ENCODE measurements around the gene KRT24. TPM values are rescaled to one million over a fixed set of nuclear protein-coding genes. Genes with fewer than 3 reads are reported as not detected.
"Not testable (repeated sequence)": the region's sequence is repeated elsewhere in the genome, so short reads cannot be mapped to it uniquely, and the experiment has no call there.

The KRT24 gene
- polyA plus RNA-seq, 1 donor from 2014 or later: 0.83 TPM

DNA sequence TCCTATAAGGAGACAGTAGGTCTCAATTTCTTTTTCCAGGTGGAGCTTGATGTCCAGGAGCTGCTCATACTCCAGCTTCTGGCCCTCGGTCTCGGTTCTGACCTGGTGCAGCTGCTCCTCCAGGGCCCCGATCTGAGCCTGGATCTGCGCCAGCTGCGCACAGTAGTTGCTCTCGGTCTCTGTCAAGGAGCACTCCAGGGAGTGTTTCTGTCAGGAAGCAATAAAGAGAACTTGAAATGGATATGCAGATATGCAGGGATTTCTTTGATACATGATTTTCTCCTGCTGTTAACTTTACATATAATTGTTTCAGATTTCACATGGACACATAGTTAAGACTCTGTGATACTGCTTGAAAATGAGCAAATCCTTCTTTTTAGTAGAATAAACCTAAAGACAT, 46.8 kb upstream of the KRT24 start:
- H3K4me3 ChIP-seq (ENCODE audit: low read length): no peak overlapping the region
- no peaks in the 10 kb centered on the region for H4K20me1 ChIP-seq (ENCODE audit: insufficient read depth)
- no peaks in the 10 kb centered on the region for H3K36me3 ChIP-seq (ENCODE audit: insufficient read depth, low read length)
- H3K27me3 ChIP-seq (ENCODE audit: insufficient read depth, low read depth, low read length): no peaks in the 10 kb centered on the region
- no peak overlapping the region for H2AFZ ChIP-seq (ENCODE audit: low read depth, low read length)
- no peak overlapping the region for H3K27ac ChIP-seq (ENCODE audit: low read length)
- TF ChIP-seq TAF1 (IDR thresholded peaks at IDR 0.05; ENCODE audit: low read depth): no peak
- TF ChIP-seq SMC3 (conservative IDR thresholded peaks at IDR 0.05; ENCODE audit: poor library complexity): no peak
- no peak for TF ChIP-seq EZH2 (IDR thresholded peaks at IDR 0.05; ENCODE audit: borderline replicate concordance, insufficient read depth, low read length, poor library complexity, severe bottlenecking)
- TF ChIP-seq EP300 (conservative IDR thresholded peaks at IDR 0.05; ENCODE audit: poor library complexity, severe bottlenecking): no peak
- TF ChIP-seq MXI1 (conservative IDR thresholded peaks at IDR 0.05; ENCODE audit: poor library complexity, severe bottlenecking): no peak
- TF ChIP-seq RAD21 (conservative IDR thresholded peaks at IDR 0.05): no peak
- TF ChIP-seq, protein P1, sequence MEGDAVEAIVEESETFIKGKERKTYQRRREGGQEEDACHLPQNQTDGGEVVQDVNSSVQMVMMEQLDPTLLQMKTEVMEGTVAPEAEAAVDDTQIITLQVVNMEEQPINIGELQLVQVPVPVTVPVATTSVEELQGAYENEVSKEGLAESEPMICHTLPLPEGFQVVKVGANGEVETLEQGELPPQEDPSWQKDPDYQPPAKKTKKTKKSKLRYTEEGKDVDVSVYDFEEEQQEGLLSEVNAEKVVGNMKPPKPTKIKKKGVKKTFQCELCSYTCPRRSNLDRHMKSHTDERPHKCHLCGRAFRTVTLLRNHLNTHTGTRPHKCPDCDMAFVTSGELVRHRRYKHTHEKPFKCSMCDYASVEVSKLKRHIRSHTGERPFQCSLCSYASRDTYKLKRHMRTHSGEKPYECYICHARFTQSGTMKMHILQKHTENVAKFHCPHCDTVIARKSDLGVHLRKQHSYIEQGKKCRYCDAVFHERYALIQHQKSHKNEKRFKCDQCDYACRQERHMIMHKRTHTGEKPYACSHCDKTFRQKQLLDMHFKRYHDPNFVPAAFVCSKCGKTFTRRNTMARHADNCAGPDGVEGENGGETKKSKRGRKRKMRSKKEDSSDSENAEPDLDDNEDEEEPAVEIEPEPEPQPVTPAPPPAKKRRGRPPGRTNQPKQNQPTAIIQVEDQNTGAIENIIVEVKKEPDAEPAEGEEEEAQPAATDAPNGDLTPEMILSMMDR (IDR thresholded peaks at IDR 0.05; ENCODE audit: poor library complexity, severe bottlenecking): no peak
- TF ChIP-seq, protein P2, sequence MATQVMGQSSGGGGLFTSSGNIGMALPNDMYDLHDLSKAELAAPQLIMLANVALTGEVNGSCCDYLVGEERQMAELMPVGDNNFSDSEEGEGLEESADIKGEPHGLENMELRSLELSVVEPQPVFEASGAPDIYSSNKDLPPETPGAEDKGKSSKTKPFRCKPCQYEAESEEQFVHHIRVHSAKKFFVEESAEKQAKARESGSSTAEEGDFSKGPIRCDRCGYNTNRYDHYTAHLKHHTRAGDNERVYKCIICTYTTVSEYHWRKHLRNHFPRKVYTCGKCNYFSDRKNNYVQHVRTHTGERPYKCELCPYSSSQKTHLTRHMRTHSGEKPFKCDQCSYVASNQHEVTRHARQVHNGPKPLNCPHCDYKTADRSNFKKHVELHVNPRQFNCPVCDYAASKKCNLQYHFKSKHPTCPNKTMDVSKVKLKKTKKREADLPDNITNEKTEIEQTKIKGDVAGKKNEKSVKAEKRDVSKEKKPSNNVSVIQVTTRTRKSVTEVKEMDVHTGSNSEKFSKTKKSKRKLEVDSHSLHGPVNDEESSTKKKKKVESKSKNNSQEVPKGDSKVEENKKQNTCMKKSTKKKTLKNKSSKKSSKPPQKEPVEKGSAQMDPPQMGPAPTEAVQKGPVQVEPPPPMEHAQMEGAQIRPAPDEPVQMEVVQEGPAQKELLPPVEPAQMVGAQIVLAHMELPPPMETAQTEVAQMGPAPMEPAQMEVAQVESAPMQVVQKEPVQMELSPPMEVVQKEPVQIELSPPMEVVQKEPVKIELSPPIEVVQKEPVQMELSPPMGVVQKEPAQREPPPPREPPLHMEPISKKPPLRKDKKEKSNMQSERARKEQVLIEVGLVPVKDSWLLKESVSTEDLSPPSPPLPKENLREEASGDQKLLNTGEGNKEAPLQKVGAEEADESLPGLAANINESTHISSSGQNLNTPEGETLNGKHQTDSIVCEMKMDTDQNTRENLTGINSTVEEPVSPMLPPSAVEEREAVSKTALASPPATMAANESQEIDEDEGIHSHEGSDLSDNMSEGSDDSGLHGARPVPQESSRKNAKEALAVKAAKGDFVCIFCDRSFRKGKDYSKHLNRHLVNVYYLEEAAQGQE (IDR thresholded peaks at IDR 0.05; ENCODE audit: borderline replicate concordance): no peak
- no peak for TF ChIP-seq POLR2AphosphoS5 (IDR thresholded peaks at IDR 0.05)
- no peak overlapping the region for H3K9ac ChIP-seq (ENCODE audit: low read length)
- H3K79me2 ChIP-seq (replicated peaks; ENCODE audit: insufficient read depth, low read length): no peaks in the 10 kb centered on the region
- H3K4me2 ChIP-seq (ENCODE audit: low read length): no peak overlapping the region
- no peaks in the 10 kb centered on the region for H3K9me2 ChIP-seq (ENCODE audit: insufficient read depth, low read length)
- no peaks in the 10 kb centered on the region for H3K9me3 ChIP-seq (ENCODE audit: low read length)
- no peaks in the 10 kb centered on the region for H3F3A ChIP-seq (ENCODE audit: insufficient read depth, low read length, poor library complexity, severe bottlenecking)

DNA sequence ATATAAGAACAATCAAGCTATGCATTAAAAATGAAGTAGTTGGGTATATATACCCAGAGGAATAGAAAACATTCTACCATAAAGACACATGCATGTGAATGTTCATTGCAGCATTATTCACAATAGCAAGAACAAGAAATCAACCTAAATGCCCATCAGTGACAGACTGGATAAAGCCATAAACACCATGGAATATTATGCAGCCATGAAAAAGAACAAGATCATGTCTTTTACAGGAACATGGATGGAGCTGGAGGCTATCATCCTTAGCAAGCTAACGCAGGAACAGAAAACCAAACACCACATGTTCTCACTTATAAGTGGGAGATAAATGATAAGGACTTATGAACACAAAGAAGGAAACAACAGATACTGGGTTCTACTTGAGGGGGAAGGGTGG, 45.1 kb upstream of the KRT24 start:
- not testable (repeated sequence) for H3K79me2 ChIP-seq (replicated peaks; ENCODE audit: insufficient read depth, low read length); H3K9me2 ChIP-seq (ENCODE audit: insufficient read depth, low read length); H3K36me3 ChIP-seq (ENCODE audit: insufficient read depth, low read length); H3K9ac ChIP-seq (ENCODE audit: low read length); H3K27ac ChIP-seq (ENCODE audit: low read length); H3K4me2 ChIP-seq (ENCODE audit: low read length); H2AFZ ChIP-seq (ENCODE audit: low read depth, low read length); H3K4me3 ChIP-seq (ENCODE audit: low read length); H3F3A ChIP-seq (ENCODE audit: insufficient read depth, low read length, poor library complexity, severe bottlenecking); H3K27me3 ChIP-seq (ENCODE audit: insufficient read depth, low read depth, low read length); H4K20me1 ChIP-seq (ENCODE audit: insufficient read depth); H3K9me3 ChIP-seq (ENCODE audit: low read length)

DNA sequence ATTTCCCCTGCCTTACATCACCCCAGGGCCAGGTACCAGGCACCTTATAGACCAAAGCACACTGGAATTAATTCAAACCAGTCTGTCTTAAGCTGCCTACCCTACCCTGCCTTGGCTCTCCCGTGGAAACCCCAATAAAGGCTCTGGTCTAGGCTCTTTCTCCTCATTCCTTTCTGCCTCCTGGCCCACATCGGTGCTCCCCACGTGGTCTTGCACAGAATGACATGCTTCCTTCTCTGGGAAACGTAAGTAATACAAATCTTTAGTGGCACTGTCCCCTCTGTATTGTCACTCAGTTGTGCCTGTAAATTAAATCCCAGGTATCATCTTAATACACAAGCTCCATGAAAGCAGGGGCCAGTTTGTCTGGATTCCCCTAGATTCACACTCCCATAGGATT, 35.0 kb upstream of the KRT24 start:
- no peaks in the 10 kb centered on the region for H3F3A ChIP-seq (ENCODE audit: insufficient read depth, low read length, poor library complexity, severe bottlenecking)
- H3K4me2 ChIP-seq (ENCODE audit: low read length): no peak overlapping the region
- H3K36me3 ChIP-seq (ENCODE audit: insufficient read depth, low read length): no peaks in the 10 kb centered on the region
- no peak for TF ChIP-seq POLR2AphosphoS5 (IDR thresholded peaks at IDR 0.05)
- TF ChIP-seq, protein P1 (IDR thresholded peaks at IDR 0.05; ENCODE audit: poor library complexity, severe bottlenecking): no peak
- H4K20me1 ChIP-seq (ENCODE audit: insufficient read depth): no peaks in the 10 kb centered on the region
- H3K27me3 ChIP-seq (ENCODE audit: insufficient read depth, low read depth, low read length): no peaks in the 10 kb centered on the region
- no peaks in the 10 kb centered on the region for H3K79me2 ChIP-seq (replicated peaks; ENCODE audit: insufficient read depth, low read length)
- no peak overlapping the region for H3K27ac ChIP-seq (ENCODE audit: low read length)
- H3K9ac ChIP-seq (ENCODE audit: low read length): no peak overlapping the region
- no peaks in the 10 kb centered on the region for H3K9me2 ChIP-seq (ENCODE audit: insufficient read depth, low read length)
- H2AFZ ChIP-seq (ENCODE audit: low read depth, low read length): no peak overlapping the region
- no peak overlapping the region for H3K4me3 ChIP-seq (ENCODE audit: low read length)
- H3K9me3 ChIP-seq (ENCODE audit: low read length): peaks cover 6% of the 10 kb centered on the region
